ENCODE measurements around the gene THAP5.
A peak's percentile ranks its signal among the peaks of the same experiment; 100 is the strongest.

THAP5 gene

DNA sequence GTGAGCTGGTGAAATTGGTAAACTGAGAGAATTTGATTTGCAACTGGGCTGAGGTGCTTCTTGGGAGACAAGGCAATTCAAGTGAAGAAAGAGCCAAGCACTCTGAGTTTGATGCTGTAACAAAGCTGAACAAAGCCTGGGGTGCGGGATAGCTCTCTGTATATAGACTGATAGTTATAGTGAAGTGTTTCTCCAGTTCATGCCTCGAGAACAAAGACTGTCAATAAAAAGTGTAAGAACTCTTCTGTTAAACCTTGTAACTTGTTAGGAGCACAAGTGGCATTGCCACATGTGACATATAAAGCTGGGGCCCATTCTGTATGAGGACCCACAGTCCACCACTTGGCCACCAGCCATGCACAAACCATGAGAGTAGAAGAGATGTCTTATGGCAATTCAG, 32.3 kb downstream of the THAP5 start:
- H3K9me3 Mint-ChIP-seq, result no peaks in the 10 kb centered on the region
- no peaks in the 10 kb centered on the region for H3K36me3 Mint-ChIP-seq (ENCODE audit: insufficient read depth)
- no peak overlapping the region for H3K4me3 Mint-ChIP-seq
- H3K27ac Mint-ChIP-seq, result no peak overlapping the region
- ATAC-seq (replicated peaks) (no peak), DNase-seq (no peak)
- no peaks in the 10 kb centered on the region for H3K4me1 Mint-ChIP-seq (ENCODE audit: low read depth in 2 of 2)
- peaks cover 29 to 37% of the 10 kb centered on the region in 2 donors for H3K27me3 Mint-ChIP-seq

- ATAC-seq (replicated peaks) (no peak), DNase-seq (no peak)
- no peaks in the 10 kb centered on the region for H3K9me3 Mint-ChIP-seq
- no peaks in the 10 kb centered on the region for H3K36me3 Mint-ChIP-seq (ENCODE audit: insufficient read depth)
- no peak overlapping the region for H3K27ac Mint-ChIP-seq
- H3K4me1 Mint-ChIP-seq (ENCODE audit: low read depth in 2 of 2), result no peaks in the 10 kb centered on the region
- no peak overlapping the region for H3K4me3 Mint-ChIP-seq
- H3K27me3 Mint-ChIP-seq, result peaks cover 34 to 37% of the 10 kb centered on the region in 2 donors
Measured at GRCh38 chr7:108535744-108536143, 33.8 kb downstream of the THAP5 start.

DNA sequence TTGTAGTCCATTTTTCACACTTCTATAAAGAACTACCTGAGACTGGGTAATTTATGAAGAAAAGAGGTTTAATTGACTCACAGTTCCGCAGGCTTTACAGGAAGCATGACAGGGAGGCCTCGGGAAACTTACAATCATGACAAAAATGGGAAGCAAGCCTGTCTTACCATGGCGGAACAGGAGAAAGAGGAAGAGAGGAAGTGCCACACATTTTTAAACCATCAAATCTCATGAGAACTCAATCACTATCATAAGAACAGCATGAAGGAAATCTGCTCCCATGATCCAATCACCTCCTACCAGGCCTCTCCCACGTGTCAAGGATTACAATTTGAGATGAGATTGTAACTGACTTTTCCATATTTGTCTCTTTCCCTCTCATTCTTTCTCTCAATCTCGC, 34.2 kb downstream of the THAP5 start:
- DNase-seq, result no peak
- H3K4me3 Mint-ChIP-seq, result no peak overlapping the region
- peaks cover 34 to 37% of the 10 kb centered on the region in 2 donors for H3K27me3 Mint-ChIP-seq
- H3K4me1 Mint-ChIP-seq (ENCODE audit: low read depth in 2 of 2), result no peaks in the 10 kb centered on the region
- no peaks in the 10 kb centered on the region for H3K9me3 Mint-ChIP-seq
- no peak overlapping the region for H3K27ac Mint-ChIP-seq
- H3K36me3 Mint-ChIP-seq (ENCODE audit: insufficient read depth), result no peaks in the 10 kb centered on the region
- ATAC-seq (replicated peaks), result no peak

GRCh38 chr7:108533712-108534111, 35.8 kb downstream of the THAP5 start:
- peaks cover 27 to 29% of the 10 kb centered on the region in 2 donors for H3K27me3 Mint-ChIP-seq
- no peaks in the 10 kb centered on the region for H3K9me3 Mint-ChIP-seq
- H3K4me1 Mint-ChIP-seq (ENCODE audit: low read depth in 2 of 2), result no peaks in the 10 kb centered on the region
- ATAC-seq (replicated peaks) (no peak), DNase-seq (no peak)
- no peak overlapping the region for H3K4me3 Mint-ChIP-seq
- H3K27ac Mint-ChIP-seq, result no peak overlapping the region
- H3K36me3 Mint-ChIP-seq (ENCODE audit: insufficient read depth), result no peaks in the 10 kb centered on the region

GRCh38 chr7:108529341-108529740, 40.2 kb downstream of the THAP5 start:
- Mint-ChIP-seq H3K4me1 (ENCODE audit: low read depth in 2 of 2) (peaks cover 8% of the 10 kb centered on the region in 2 donors), H3K9me3 (no peaks in the 10 kb centered on the region), H3K27me3 (peaks cover 3 to 8% of the 10 kb centered on the region in 2 donors), H3K36me3 (ENCODE audit: insufficient read depth) (peaks cover 14% of the 10 kb centered on the region), H3K27ac (no peak overlapping the region), H3K4me3 (no peak overlapping the region)
- ATAC-seq (replicated peaks) (no peak), DNase-seq (no peak)

- peaks cover 0 to 5% of the 10 kb centered on the region in 2 donors for H3K27me3 Mint-ChIP-seq
- H3K4me3 Mint-ChIP-seq, result no peak overlapping the region
- peak overlapping the region in 1 of 2 donors; percentile 32 for H3K27ac Mint-ChIP-seq
- H3K4me1 Mint-ChIP-seq (ENCODE audit: low read depth in 2 of 2), result peaks cover 14 to 19% of the 10 kb centered on the region in 2 donors
- DNase-seq (no peak), ATAC-seq (replicated peaks) (no peak)
- peaks cover 14% of the 10 kb centered on the region for H3K36me3 Mint-ChIP-seq (ENCODE audit: insufficient read depth)
- no peaks in the 10 kb centered on the region for H3K9me3 Mint-ChIP-seq
Measured at GRCh38 chr7:108528183-108528712, 41.3 kb downstream of the THAP5 start.

DNA sequence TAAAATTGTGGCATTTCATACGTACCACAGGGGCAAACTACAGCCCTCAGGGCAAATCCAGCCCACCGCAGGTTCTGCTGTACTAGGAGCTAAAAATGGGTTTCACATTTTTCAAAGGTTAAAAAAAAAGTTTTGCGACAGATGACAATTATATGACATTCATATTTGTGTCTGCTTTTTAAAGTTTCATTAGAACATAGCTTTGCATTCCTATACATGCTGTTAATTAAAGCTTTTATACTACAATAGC, 42.8 kb downstream of the THAP5 start:
- Mint-ChIP-seq H3K4me1 (ENCODE audit: low read depth in 2 of 2) (peaks cover 19 to 30% of the 10 kb centered on the region in 2 donors), H3K27me3 (no peaks in the 10 kb centered on the region), H3K36me3 (ENCODE audit: insufficient read depth) (peaks cover 14% of the 10 kb centered on the region), H3K27ac (peak overlapping the region; percentile 97 to 99), H3K4me3 (peak overlapping the region; percentile 93 to 94), H3K9me3 (no peaks in the 10 kb centered on the region)
- no peak for ATAC-seq (replicated peaks)
- DNase-seq, result no peak

DNA sequence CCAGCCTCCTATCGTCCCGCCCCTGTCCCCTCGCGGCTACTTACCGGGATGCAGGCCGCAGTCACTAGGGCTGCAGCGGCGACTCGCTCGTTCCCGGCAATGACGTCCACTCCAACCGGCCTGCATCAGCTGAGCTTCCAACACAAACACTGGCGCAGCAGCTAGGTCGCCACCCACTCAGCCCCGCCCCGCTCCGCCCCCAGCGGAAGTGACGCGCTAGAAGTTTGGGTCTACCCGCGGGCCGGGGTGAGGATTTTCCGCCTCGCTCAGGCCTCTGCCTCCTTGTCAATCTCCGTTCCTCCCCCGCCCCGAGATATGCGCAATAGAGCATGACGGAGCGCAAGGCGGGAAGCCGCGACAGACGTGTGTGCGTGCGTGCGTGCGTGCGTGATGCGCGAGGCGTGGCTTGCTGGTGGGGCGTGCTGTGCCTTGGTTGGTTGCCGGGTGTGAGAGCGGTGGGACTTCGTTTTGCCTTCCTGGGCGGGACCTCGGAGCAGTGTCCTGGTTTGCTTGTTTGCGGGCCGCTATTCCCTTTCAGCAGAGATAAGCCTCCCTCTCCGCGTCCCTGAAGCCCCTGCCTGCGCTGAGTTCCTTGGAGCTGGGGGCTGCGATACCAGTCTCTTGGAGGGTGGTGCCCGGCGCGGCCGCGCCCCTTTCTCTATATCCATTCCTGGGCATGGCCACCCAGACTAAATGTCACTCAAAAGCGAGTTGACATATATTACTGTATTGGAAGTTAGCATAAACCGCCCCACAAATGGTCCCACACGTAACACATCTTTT, 43.3 kb downstream of the THAP5 start, which contains the start of gene PNPLA8:
TSS of gene PNPLA8 (minus strand) at position 151 of the 783 bp plus-strand sequence. CDS start 10,644 bp downstream, outside the sequence.
- Mint-ChIP-seq H3K9me3 (no peaks in the 10 kb centered on the region), H3K27ac (peak within 1 kb of the TSS; percentile 97 to 99), H3K27me3 (no peaks in the 10 kb centered on the region), H3K36me3 (ENCODE audit: insufficient read depth) (peaks cover 14% of the 10 kb centered on the region), H3K4me3 (peak within 1 kb of the TSS; percentile 93 to 94), H3K4me1 (ENCODE audit: low read depth in 2 of 2) (peaks cover 22 to 34% of the 10 kb centered on the region in 2 donors)
- ATAC-seq (replicated peaks) (peak; percentile 87), DNase-seq (peak; percentile 100)

DNA sequence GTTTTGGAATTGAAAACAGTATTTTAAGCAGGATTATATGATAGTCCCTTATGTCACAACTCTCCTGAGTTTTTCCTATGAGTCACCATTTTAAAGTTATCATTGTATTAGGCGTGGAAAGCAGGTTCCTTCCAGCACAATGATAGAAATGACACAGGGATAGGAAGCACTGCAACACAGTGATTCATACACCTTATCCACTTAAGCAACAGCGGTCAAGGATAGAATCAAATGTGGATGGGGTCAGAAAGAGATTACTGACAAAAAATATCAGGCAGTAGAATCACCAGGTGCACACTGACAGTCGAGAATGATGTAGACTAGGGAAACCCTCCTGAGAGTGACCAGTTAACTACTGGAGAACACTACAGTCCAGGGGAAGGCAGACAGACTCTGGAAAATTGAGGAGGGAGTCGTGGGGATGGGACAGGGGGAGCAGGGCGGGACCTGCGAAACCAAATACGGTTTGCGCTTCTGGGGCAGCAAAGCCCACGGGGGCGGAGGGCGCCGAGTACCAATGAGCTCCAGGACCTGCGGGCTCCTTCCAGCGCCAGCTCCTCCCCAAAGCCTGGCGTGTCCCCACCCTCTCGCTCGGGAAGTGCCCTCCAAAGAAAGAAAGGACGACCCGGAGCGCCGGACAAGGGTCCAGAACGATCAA, 44.0 kb downstream of the THAP5 start:
- DNase-seq (no peak), ATAC-seq (replicated peaks) (peak; percentile 39)
- H3K36me3 Mint-ChIP-seq (ENCODE audit: insufficient read depth), result peaks cover 14% of the 10 kb centered on the region
- peak overlapping the region; percentile 97 to 99 for H3K27ac Mint-ChIP-seq
- no peaks in the 10 kb centered on the region for H3K27me3 Mint-ChIP-seq
- no peaks in the 10 kb centered on the region for H3K9me3 Mint-ChIP-seq
- peaks cover 24 to 38% of the 10 kb centered on the region in 2 donors for H3K4me1 Mint-ChIP-seq (ENCODE audit: low read depth in 2 of 2)
- peak overlapping the region; percentile 93 to 94 for H3K4me3 Mint-ChIP-seq

DNA sequence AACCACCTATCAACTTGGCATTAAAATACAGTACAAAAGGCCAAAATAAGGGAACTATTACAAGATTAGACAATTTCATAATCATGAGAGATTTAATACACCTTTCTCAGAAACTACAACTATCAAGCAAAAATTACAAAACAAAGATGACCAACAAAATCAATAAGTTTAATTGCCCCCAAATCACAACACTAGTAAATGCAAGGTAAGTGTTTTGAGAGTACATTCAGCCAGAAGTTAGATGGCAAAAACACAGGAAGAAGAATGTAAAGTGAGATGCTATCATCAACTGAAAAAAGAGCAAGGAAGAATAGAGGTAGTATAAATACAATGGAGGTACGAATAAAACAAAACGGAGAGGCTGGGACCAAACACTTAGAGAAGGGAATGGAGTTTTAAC, 46.7 kb downstream of the THAP5 start:
- no peak for ATAC-seq (replicated peaks)
- H3K9me3 Mint-ChIP-seq, result no peaks in the 10 kb centered on the region

GRCh38 chr7:108517951-108518350, 51.6 kb downstream of the THAP5 start:
- Mint-ChIP-seq H3K27me3 (no peaks in the 10 kb centered on the region), H3K9me3 (no peaks in the 10 kb centered on the region), H3K4me3 (no peak overlapping the region), H3K27ac (no peak overlapping the region), H3K36me3 (ENCODE audit: insufficient read depth) (peaks cover 37% of the 10 kb centered on the region), H3K4me1 (ENCODE audit: low read depth in 2 of 2) (peaks cover 22 to 43% of the 10 kb centered on the region in 2 donors)
- DNase-seq (no peak), ATAC-seq (replicated peaks) (no peak)

More for the DNA sequence above, 46.7 kb downstream of the THAP5 start:
- Mint-ChIP-seq H3K27me3 (no peaks in the 10 kb centered on the region), H3K27ac (peak overlapping the region; percentile 1 to 54), H3K4me1 (ENCODE audit: low read depth in 2 of 2) (peaks cover 30 to 54% of the 10 kb centered on the region in 2 donors), H3K36me3 (ENCODE audit: insufficient read depth) (peaks cover 24% of the 10 kb centered on the region), H3K4me3 (peak overlapping the region in 1 of 2 donors; percentile 16)
- no peak for DNase-seq

DNA sequence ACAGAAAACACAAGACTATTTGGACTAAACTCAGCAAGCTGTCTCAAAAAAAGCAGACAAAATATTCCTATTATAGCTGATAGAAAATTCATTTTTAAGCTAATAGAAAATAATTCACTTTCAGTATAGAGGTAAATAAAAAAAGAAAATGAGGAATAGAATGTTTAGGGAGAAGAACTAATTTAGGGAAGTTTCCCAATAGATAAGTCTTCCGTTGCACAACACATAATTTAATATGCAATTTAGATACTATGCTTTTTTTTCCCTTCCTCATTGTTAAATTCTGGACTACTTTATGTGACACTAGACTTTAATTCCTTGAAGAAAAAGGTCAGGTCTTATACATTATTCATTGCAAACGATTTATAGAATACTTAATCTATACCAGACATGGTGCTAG, 53.9 kb downstream of the THAP5 start:
- Mint-ChIP-seq H3K36me3 (ENCODE audit: insufficient read depth) (peaks cover 45% of the 10 kb centered on the region), H3K27me3 (no peaks in the 10 kb centered on the region), H3K4me1 (ENCODE audit: low read depth in 2 of 2) (peaks cover 13 to 27% of the 10 kb centered on the region in 2 donors), H3K4me3 (no peak overlapping the region), H3K27ac (no peak overlapping the region), H3K9me3 (no peaks in the 10 kb centered on the region)
- DNase-seq (no peak), ATAC-seq (replicated peaks) (no peak)

GRCh38 chr7:108515013-108515412, 54.5 kb downstream of the THAP5 start:
- ATAC-seq (replicated peaks), result no peak
- DNase-seq, result no peak
- H3K4me3 Mint-ChIP-seq, result no peak overlapping the region
- H3K9me3 Mint-ChIP-seq, result no peaks in the 10 kb centered on the region
- peaks cover 51% of the 10 kb centered on the region for H3K36me3 Mint-ChIP-seq (ENCODE audit: insufficient read depth)
- H3K27ac Mint-ChIP-seq, result no peak overlapping the region
- peaks cover 10 to 22% of the 10 kb centered on the region in 2 donors for H3K4me1 Mint-ChIP-seq (ENCODE audit: low read depth in 2 of 2)
- H3K27me3 Mint-ChIP-seq, result no peaks in the 10 kb centered on the region
